ENCODE measurements around the gene SPG7.

DNA sequence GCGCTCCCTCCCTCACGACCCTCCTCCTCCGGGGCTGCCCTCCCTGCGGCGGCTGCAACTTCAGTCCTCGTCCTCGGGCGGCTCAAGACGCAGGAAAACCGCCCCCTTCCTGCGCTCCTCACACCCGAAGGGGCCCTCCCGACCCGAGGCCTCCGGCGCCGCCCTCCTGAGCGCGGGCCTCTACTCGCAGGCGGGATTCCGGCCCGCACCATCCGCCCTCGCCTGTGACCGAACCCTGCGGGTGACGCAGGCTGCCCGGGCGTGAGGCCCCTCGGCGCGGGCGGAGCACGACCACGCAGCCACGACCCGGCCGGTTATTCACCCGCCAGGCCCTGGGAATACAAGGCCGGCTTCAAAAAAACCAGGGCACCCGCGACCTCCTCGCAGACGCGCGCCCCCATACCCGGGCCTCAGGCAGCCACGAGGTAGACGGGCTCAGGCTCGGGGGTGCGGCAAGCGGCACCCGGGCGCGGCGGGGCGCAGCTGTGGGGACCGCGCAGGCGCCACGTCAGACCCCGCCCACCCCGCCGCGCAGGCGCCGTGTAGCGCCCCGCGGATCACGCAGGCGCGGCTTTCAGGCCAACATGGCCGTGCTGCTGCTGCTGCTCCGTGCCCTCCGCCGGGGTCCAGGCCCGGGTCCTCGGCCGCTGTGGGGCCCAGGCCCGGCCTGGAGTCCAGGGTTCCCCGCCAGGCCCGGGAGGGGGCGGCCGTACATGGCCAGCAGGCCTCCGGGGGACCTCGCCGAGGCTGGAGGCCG, at the start of gene SPG7:
- TF ChIP-seq, protein P1, sequence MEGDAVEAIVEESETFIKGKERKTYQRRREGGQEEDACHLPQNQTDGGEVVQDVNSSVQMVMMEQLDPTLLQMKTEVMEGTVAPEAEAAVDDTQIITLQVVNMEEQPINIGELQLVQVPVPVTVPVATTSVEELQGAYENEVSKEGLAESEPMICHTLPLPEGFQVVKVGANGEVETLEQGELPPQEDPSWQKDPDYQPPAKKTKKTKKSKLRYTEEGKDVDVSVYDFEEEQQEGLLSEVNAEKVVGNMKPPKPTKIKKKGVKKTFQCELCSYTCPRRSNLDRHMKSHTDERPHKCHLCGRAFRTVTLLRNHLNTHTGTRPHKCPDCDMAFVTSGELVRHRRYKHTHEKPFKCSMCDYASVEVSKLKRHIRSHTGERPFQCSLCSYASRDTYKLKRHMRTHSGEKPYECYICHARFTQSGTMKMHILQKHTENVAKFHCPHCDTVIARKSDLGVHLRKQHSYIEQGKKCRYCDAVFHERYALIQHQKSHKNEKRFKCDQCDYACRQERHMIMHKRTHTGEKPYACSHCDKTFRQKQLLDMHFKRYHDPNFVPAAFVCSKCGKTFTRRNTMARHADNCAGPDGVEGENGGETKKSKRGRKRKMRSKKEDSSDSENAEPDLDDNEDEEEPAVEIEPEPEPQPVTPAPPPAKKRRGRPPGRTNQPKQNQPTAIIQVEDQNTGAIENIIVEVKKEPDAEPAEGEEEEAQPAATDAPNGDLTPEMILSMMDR (IDR thresholded peaks at IDR 0.05; ENCODE audit: insufficient read depth, low read depth, low read length) = no peak
- no peak for TF ChIP-seq EZH2 (IDR thresholded peaks at IDR 0.05; ENCODE audit: insufficient read depth, low read length)

Data from astrocyte (in vitro differentiated cells and primary cell).